COLO829 (cell line): ENCODE results near the gene CGB3.
"Not testable (repeated sequence)": the region's sequence is repeated elsewhere in the genome, so short reads cannot be mapped to it uniquely, and the experiment has no call there.

Experiments
- DNase-seq: peaks from one replicate; pipeline ENCODE4 v3.0.0; 2012; ENCODE audit warnings: low spot score

CGB3 gene

DNA sequence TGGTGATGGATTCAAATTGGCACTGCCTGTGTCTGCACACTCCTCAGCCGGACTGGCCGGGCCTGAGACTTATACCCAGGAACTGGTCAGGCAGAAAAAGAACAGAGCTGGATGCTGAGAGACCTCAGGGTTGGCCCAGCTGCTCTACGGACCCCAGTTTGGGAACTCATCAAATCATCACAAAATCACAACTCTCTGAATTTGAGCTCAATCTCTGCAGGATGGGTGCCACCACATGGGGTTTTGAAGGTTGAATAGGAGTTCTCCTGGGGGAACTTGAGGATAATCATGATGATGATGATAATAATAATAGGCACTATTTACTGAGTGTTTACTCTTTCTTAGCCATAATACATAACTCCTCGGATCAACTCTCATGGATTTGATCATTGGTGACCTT lies 18.5 kb upstream of the CGB3 start:
- not testable (repeated sequence) for DNase-seq

DNA sequence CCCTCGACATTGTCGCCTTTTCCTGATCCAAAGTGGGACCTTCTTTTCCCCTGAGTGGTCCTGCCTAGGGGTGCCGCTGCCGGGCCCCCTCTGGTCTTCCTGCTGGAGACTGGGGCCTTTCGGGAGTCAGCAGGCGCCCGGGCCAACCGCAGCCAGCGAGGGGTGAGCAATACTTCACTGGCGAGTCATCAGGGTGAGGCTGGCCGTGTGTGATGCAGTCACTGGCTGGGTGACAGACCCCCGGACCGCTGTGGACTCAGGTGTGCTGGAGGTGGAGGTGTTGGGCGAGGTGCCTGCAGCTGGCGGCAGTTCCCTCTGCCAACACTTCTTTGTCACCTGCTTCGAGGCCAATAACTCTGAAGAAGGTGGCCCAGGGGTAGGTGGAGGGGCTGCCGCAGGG lies 18.0 kb upstream of the CGB3 start:
- DNase-seq, result no peak

DNA sequence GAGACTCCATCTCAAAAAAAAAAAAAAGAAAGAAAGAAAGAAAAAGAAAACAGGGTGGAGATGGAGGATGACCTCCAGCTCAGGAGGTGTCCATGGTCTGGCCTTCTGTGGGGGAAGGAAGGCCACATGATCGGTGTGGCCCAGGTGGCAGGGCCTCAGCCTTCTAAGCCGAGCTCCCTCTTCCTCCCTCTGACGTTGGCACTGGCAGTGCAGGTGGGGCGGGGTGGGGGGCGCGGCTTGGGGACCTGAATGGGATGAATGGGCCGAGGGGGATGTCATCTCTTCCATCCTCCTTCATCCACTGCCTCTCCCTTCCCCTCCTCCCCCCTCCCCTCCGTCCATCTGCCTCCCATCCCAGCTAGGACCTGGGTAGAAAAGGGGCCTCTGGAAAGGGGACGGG lies 15.6 kb upstream of the CGB3 start:
- DNase-seq, result not testable (repeated sequence)

DNA sequence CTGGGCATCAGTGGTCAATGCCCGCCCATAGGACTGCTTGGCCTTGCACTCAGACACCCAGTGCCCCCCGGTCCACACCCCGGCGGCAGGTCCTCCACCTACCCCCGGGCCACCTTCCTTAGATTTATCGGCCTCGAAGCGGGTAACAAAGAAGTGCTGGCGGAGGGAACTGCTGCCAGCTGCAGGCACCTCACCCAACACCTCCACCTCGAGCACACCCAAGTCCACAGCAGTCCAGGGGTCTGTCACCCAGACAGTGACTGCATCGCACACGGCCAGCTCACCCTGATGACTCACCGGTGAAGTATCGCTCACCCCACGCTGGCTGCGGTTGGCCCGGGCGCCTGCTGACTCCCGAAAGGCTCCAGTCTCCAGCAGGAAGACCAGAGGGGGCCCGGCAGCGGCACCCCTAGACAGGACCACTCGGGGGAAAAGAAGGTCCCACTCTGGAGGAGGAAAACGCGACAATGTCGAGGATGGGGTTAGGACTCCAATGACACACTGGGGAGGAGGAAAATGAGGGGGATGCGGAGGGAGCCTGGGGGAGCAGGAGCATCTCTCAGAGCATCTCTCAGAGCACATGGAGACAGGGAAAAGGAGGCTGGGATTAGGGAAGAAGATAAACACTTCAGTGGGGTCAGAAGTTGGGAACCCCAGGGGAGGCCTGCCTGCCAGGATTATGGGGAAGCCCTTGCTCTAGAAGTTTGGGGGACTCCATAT lies 14.6 kb upstream of the CGB3 start:
- DNase-seq, result not testable (repeated sequence)

DNA sequence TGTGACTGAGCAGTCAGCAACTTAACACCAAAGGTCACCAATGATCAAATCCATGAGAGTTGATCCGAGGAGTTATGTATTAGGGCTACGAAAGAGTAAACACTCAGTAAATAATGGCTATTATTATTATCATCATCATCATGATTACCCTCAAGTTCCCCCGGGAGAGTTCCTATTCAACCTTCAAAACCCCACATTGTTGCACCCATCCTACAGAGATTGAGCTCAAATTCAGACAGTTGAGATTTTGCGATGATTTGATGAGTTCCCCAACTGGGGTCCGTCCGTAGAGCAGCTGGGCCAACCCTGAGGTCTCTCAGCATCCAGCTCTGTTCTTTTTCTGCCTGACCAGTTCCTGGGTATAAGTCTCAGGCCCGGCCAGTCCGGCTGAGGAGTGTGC lies 14.0 kb upstream of the CGB3 start:
- not testable (repeated sequence) for DNase-seq

DNA sequence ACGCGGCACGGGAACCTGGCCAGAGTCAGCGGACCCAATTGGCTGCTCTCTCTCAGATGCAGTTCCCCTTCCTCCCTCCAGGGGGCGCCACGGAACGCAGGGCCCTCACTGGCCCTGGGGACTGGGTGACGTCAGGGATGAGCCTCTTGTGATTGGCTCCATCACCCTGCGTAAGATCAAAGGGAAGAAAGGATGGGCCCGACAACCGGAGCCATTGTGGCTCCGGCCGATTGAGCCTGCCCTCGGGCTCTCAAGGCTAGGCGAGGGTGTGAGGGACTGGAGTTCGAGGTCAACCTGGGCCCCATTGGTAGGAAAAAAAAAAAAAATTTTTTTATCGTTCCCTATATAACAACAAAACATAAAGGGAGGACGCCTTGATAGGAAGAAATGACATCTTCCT lies 12.7 kb upstream of the CGB3 start, which contains the start of gene CGB1:
CGB1 (minus strand) TSS at position 81 of the 400 bp plus-strand sequence. CDS start 184 bp downstream, outside the sequence.
- peak; percentile 64 for DNase-seq

DNA sequence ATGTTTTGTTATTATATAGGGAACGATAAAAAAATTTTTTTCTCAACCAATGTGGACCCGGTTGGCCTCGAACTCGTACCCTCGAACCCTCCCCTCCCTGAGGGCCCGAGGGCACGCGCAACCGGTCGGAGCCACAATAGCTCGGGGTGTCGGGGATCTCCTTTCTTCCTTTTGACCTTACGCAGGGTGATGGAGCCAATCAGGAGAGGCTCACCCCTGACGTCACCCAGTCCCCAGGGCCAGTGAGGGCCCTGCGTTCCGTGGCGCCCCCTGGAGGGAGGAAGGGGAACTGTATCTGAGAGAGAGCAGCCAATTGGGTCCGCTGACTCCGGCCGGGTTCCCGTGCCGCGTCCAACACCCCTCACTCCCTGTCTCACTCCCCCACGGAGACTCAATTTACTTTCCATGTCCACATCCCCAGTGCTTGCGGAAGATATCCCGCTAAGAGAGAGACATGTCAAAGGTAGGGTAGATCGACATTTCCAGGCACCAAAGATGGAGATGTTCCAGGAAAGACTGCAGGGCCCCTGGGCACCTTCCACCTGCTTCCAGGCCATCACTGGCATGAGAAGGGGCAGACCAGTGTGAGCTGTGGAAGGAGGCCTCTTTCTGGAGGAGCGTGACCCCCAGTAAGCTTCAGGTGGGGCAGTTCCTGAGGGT lies 7.6 kb upstream of the CGB3 start, which contains the start of gene CGB2:
CGB2 (plus strand) TSS at position 249 of the 660 bp plus-strand sequence; CDS start at position 455, 206 bp downstream.
- DNase-seq, result not testable (repeated sequence)

DNA sequence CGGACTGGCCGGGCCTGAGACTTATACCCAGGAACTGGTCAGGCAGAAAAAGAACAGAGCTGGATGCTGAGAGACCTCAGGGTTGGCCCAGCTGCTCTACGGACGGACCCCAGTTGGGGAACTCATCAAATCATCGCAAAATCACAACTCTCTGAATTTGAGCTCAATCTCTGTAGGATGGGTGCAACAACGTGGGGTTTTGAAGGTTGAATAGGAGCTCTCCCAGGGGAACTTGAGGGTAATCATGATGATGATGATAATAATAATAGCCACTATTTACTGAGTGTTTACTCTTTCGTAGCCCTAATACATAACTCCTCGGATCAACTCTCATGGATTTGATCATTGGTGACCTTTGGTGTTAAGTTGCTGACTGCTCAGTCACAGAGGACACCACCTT lies 6.2 kb upstream of the CGB3 start:
- not testable (repeated sequence) for DNase-seq

DNA sequence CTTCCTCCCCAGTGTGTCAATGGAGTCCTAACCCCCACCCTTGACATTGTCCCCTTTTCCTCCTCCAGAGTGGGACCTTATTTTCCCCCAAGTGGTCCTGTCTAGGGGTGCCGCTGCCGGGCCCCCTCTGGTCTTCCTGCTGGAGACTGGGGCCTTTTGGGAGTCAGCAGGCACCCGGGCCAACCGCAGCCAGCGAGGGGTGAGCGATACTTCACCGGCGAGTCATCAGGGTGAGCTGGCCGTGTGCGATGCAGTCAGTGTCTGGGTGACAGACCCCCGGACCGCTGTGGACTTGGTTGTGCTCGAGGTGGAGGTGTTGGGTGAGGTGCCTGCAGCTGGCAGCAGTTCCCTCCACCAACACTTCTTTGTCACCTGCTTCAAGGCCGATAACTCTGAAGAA lies 5.6 kb upstream of the CGB3 start:
- DNase-seq, result not testable (repeated sequence)

DNA sequence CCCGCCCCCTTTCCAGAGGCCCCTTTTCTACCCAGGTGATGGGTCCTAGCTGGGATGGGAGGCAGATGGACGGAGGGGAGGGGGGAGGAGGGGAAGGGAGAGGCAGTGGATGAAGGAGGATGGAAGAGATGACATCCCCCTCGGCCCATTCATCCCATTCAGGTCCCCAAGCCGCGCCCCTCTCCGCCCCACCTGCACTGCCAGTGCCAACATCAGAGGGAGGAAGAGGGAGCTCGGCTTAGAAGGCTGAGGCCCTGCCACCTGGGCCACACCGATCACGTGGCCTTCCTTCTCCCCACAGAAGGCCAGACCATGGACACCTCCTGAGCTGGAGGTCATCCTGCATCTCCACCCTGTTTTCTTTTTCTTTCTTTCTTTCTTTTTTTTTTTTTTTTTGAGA lies 4.6 kb upstream of the CGB3 start:
- DNase-seq, result not testable (repeated sequence)

DNA sequence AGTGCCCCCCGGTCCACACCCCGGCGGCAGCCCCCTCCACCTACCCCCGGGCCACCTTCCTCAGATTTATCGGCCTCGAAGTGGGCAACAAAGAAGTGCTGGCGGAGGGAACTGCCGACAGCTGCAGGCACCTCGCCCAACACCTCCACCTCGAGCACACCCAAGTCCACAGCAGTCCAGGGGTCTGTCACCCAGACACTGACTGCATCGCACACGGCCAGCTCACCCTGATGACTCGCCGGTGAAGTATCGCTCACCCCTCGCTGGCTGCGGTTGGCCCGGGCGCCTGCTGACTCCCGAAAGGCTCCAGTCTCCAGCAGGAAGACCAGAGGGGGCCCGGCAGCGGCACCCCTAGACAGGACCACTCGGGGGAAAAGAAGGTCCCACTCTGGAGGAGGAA lies 1.5 kb upstream of the CGB3 start:
- not testable (repeated sequence) for DNase-seq

DNA sequence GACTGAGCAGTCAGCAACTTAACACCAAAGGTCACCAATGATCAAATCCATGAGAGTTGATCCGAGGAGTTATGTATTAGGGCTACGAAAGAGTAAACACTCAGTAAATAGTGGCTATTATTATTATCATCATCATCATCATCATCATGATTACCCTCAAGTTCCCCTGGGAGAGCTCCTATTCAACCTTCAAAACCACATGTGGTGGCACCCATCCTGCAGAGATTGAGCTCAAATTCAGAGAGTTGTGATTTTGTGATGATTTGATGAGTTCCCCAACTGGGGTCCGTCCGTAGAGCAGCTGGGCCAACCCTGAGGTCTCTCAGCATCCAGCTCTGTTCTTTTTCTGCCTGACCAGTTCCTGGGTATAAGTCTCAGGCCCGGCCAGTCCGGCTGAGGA lies 955 bp upstream of the CGB3 start:
- DNase-seq, result not testable (repeated sequence)

DNA sequence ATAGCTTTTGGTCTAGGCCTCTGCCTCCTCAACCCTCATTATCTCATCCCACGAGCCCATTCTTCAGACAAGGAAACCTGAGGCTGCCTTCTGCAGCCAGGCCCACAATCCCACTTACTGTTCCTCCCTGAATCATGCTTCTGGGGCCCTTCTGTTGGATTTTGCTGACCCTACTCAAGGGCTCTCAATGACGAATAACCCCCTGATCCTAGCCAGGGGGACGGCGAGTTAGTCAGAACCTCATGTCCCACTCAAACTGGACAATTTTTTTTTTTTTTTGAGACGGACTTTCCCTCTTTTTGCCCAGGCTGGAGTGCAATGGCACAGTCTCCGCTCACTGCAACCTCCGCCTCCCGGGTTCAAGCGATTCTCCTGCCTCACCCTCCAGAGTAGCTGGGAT lies 2.0 kb downstream of the CGB3 start:
- DNase-seq, result no peak

DNA sequence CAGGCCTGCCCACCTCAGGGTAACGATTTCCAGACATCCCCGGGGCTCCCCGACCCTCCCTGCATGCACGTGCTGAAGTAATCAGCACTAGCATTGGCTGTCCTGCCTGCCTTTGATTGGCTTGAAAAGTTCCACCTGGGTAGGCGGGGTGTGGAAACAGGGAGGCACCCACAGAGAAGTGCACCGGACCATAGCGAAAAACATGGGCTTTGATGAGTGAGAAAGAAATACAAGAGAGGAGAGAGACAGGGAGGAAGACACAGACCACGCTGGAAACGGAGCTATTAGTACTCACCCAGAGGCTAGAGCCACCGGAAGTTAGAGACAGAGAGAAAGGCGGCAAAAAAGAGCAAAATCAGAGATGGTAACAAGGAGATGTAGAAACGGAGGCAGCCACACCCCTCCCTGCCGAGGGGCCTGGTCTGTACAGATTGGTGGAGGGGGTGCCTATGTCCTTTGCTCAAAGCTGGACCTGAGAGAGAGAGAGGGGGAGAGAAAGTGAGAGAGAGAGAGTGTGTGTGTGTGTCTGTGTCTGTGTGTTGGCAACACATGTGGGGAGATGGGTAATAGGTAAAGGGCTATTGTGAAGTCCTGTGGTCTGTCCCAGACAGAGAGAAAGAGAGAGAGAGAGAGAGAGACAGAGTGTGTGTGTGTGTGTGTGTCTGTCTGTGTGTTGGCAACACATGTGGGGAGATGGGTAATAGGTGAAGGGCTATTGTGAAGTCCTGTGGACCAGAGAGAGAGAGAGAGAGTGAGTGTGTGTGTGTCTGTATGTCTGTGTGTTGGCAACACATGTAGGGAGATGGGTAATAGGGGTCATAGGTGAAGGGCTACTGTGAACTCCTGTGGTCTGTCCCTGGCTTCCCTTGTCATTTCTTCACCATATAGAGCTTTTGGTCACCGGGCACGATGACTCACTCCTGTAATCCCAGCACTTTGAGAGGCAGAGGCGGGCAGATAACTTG lies 2.9 kb downstream of the CGB3 start:
- no peak for DNase-seq

DNA sequence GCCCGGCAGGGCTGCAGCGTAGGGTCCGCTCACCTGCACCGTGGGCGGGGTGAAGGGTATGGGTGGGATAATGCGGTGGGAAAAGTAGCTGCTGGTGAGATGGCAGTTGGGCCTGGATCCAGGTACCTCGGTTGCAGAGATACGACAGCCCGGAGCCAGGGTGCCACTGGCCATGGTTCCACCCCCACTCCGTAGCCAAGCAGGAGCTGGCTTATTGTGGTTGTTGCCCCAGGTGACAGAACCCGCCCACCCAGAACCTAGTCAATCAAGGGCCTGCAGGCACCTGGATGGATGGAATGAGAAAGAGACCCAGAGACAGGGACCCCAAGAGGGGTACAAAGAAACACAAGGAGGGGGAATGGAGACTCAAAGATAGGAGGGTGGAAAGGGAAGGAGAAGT lies 3.8 kb downstream of the CGB3 start:
- DNase-seq, result no peak

DNA sequence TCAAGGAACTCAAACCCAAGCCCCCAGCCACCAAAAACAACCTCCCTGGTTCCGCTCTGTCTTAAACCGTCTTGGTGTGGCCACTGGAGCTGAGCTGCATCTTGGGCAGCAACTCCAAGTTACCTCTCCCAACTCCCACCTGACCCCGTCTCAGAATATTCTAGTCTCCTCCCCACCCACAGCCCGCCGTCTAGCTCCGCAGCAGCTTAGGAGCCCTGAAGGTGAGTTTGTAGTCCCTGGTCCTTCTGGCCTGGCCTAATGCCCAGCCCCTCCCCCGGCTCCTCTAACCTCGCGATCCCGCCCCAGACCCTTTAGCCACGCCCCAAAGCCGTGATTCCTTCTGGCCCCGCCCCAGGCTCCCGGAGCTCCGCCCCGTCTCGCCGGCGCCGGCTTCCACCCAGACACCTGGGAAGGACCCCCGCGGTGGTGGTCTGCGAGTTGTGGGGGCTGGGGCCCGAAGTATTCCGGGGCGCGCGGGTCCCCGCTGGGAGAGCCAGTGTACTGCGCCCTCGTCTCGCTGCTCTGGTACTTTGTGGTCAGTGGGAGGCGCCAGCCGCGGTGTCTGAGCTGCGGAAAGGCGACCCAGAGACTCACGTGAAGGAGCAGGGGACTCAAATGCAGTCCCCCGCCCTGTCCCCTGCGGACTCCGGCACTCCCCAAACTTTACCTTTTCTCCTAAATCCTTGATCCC lies 4.7 kb downstream of the CGB3 start:
- peak; percentile 61 for DNase-seq

DNA sequence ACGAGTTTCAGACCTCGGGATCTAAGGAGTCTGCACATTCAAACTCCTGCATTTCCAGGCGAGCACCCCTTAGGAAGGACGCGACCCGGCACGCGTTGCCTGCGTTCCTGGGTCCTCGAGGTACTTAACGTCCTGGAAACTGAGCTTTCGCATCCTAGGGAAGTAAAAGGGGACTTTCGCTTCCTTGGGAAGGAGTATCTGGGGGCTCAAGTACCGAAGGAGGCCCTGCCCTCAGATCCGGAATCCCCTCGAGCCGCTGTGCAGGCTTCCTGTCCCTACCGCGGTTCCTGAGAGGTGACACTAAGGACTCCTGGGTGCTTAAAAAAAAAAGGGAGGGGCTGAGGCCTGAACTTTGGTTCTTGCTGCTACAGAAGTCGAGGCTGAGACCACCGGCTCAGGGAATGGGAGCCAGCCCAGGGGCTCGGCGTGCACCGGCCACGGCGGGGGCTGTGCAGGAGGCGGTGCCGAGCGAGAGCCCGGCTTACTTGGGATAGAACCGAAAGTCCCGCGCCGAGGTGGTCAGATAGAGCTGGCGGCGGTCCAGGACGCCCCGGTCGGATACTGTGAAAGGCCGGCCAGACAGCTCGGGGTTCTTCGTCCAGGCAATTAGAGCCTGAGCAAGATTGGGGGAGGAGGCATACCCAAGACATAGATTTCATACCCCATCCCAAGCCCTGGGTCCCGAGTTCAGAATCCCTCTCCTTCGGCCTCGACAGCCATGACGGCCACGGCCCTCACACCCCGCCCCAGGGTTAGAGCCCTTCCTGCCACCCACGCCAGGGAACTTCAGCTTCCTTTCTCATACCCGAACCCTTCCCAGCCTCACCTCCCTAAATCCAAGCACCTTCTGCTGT lies 5.5 kb downstream of the CGB3 start:
- not testable (repeated sequence) for DNase-seq

DNA sequence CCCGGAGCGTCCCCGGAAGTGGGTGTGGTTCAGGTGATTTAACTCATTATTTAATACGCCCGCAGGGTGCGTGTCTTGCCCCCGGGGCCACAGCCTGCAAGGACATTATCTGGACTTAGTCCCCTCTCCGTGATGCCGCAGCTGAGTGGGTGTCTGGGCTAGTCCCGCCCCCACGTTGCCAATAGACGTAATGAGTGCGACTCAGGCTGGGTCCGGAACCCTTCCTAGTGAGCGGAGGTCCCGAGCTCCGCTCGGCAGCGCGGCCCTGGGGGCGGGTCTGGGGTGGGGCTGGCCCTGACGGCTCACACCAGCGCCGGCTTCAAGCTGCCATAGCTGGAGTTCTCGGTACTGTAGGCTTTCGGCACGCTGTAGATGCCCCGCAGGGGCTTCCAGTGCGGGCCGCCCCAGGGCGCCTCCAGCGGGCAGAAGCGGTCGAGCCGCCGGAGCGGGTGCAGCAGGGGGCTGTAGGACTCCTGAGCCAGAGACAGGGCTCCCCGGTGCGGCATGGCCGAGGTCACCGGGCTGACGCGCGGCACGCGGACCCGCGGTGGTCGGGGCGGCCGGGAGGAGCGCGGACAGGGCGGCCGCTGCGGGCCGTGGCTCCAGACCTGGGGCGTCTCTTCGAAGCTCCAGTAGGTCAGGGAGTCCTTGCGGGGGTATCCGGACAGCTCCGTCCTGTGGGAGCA lies 6.3 kb downstream of the CGB3 start:
- no peak for DNase-seq

DNA sequence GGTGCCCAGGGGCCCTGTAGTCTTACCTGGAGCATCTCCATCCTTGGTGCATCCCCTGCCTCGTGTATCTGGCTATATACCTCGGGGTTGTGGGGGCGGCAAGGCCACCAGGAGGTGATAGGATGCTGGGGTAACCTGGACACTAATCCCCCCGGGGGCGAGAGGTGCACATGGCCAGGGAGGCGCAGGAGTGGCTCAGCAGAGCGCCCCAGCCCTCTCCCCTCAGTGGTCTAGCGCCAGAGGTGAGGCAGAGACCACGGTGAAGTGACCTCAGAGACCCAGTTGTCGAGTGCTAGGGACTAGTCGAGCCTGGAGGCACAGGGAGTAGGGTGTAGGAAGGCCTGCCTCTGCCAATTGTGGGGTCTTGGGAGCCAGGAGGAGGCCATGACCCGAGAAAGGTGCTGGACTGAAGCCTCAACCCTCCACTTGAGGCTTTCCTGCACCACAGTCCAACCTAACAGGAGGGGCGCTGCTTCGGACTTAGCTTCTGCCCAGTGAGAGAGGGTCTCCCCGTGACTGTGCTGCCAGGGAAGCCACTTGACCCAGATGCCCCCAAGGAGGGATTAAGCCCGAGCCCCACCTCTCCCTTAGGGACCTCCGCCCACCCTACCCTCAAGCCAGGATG lies 7.0 kb downstream of the CGB3 start, which contains the start of gene LHB:
LHB (minus strand) TSS at position 51 of the 625 bp plus-strand sequence; CDS start at position 41, 10 bp downstream.
- no peak for DNase-seq
